ENCODE measurements around the gene CDC37. TPM values are rescaled to one million over a fixed set of nuclear protein-coding genes. Genes with fewer than 3 reads are reported as not detected.
"Not testable (repeated sequence)": the region's sequence is repeated elsewhere in the genome, so short reads cannot be mapped to it uniquely, and the experiment has no call there.

CDC37 gene
- total RNA-seq, 4 donors from 2014 or later, result 133 to 189 (median 163) TPM

DNA sequence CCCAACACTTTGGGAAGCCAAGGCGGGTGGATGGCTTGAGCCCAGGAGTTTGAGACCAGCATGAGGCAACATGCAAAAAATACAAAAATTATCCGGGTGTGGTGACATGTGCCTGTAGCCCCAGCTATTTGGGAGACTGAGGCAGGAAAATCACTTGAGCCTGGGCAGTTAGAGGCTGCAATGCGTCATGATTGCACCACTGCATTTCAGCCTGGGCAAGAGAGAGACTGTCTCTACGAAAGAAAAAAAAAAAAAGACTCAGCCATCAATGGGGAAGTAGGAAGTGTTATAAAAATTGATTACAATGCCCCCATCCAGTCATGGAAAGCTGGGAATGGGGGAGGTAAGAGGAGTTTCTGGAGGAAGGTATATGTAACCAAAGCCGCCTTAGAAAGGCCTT lies 28.4 kb downstream of the CDC37 start:
- H3K4me3 ChIP-seq, result no peak overlapping the region
- no peaks in the 10 kb centered on the region for H3K27me3 ChIP-seq
- H3K4me1 ChIP-seq, result peaks cover 6 to 10% of the 10 kb centered on the region in 2 donors
- DNase-seq (no peak), ATAC-seq (no peak)
- no peaks in the 10 kb centered on the region for H3K9me3 ChIP-seq
- H3K27ac ChIP-seq, result no peak overlapping the region
- in situ Hi-C loops (cut with MboI; ENCODE audit: low sequenced_read_pairs in 4 of 4), result loop anchor here in 3 of 4 donors (25.0 kb wide), 1 partner anchor 438 kb away; the partner anchor contains the start of gene OLFM2 (in 3 of the 3)
- H3K36me3 ChIP-seq, result peaks cover 0 to 20% of the 10 kb centered on the region in 2 donors
- TF ChIP-seq, protein P1, sequence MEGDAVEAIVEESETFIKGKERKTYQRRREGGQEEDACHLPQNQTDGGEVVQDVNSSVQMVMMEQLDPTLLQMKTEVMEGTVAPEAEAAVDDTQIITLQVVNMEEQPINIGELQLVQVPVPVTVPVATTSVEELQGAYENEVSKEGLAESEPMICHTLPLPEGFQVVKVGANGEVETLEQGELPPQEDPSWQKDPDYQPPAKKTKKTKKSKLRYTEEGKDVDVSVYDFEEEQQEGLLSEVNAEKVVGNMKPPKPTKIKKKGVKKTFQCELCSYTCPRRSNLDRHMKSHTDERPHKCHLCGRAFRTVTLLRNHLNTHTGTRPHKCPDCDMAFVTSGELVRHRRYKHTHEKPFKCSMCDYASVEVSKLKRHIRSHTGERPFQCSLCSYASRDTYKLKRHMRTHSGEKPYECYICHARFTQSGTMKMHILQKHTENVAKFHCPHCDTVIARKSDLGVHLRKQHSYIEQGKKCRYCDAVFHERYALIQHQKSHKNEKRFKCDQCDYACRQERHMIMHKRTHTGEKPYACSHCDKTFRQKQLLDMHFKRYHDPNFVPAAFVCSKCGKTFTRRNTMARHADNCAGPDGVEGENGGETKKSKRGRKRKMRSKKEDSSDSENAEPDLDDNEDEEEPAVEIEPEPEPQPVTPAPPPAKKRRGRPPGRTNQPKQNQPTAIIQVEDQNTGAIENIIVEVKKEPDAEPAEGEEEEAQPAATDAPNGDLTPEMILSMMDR (IDR thresholded peaks at IDR 0.05 in 4 of 5, conservative IDR thresholded peaks at IDR 0.05 in 1 of 5), result no peak
- TF ChIP-seq POLR2A (IDR thresholded peaks at IDR 0.05), result no peak
- intact Hi-C loops (cut with DNase I; ENCODE audit: low total_unique reads), result no loop called here

DNA sequence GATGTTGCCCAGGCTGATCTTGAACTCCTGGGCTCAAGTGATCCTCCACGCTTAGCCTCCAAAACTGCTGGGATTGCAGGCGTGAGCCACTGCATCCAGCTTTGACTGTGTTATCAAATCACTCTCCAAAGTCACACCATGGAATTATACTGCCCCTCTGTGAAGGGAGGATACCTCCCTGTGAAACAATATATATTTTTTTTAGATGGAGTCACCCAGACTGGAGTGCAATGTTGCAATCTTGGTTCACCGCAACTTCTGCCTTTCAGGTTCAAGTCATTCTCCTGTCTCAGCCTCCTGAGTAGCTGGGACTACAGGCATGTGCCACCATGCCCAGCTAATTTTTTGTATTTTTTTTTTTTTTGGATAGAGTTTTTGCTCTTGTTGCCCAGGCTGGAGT lies 30.7 kb downstream of the CDC37 start:
- DNase-seq (no peak), ATAC-seq (no peak)
- H3K4me1 ChIP-seq, result no peaks in the 10 kb centered on the region
- in situ Hi-C loops (cut with MboI; ENCODE audit: low sequenced_read_pairs in 4 of 4) (no loop called here), intact Hi-C loops (cut with DNase I; ENCODE audit: low total_unique reads) (no loop called here)
- peaks cover 0 to 26% of the 10 kb centered on the region in 2 donors for H3K36me3 ChIP-seq
- H3K27ac ChIP-seq, result no peak overlapping the region
- no peaks in the 10 kb centered on the region for H3K27me3 ChIP-seq
- H3K4me3 ChIP-seq, result no peak overlapping the region
- H3K9me3 ChIP-seq, result no peaks in the 10 kb centered on the region
- TF ChIP-seq, protein P1 (IDR thresholded peaks at IDR 0.05 in 4 of 5, conservative IDR thresholded peaks at IDR 0.05 in 1 of 5), result no peak
- TF ChIP-seq POLR2A (IDR thresholded peaks at IDR 0.05), result no peak

DNA sequence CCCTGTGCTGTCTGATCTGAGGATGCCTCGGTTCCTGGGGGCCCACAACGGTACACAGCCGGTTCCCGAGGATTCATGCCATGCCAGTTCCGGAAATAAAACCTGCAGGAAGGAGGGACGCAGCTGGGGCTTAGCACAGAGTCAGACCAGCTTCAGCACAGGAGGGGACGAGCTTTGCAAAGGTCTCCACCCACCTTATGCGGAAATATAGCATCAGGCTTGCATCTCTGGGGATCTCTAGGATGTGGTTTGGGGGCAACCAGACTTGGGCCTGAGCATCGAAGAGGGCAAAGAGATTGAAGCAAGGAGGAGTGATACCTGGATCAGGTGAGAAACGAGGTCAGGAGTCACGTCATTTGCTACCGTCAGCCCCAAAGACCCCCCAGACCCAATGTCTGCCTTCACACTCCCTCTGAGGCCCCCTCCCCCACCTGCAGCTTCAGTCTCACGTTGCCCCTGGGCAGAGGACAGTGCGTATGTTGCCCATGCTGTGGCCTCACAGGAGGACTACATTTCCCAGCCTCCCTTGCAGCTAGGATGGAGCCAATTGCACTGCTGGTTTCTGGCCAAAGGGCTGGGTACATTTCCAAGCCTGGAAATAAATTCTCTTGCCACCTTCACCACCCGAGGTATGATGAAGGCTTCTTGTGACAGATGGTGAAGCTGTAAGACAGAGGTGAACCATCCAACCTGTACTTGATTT lies 35.1 kb downstream of the CDC37 start:
- TF ChIP-seq POLR2A (IDR thresholded peaks at IDR 0.05), result no peak
- TF ChIP-seq, protein P1 (IDR thresholded peaks at IDR 0.05 in 4 of 5, conservative IDR thresholded peaks at IDR 0.05 in 1 of 5), result no peak
- H3K36me3 ChIP-seq, result peaks cover 0 to 51% of the 10 kb centered on the region in 2 donors
- in situ Hi-C loops (cut with MboI; ENCODE audit: low sequenced_read_pairs in 4 of 4) (no loop called here), intact Hi-C loops (cut with DNase I; ENCODE audit: low total_unique reads) (no loop called here)
- DNase-seq, result no peak
- H3K27me3 ChIP-seq, result no peaks in the 10 kb centered on the region
- no peaks in the 10 kb centered on the region for H3K9me3 ChIP-seq
- ATAC-seq, result no peak
- H3K4me1 ChIP-seq, result no peaks in the 10 kb centered on the region
- H3K4me3 ChIP-seq, result no peak overlapping the region
- no peak overlapping the region for H3K27ac ChIP-seq

DNA sequence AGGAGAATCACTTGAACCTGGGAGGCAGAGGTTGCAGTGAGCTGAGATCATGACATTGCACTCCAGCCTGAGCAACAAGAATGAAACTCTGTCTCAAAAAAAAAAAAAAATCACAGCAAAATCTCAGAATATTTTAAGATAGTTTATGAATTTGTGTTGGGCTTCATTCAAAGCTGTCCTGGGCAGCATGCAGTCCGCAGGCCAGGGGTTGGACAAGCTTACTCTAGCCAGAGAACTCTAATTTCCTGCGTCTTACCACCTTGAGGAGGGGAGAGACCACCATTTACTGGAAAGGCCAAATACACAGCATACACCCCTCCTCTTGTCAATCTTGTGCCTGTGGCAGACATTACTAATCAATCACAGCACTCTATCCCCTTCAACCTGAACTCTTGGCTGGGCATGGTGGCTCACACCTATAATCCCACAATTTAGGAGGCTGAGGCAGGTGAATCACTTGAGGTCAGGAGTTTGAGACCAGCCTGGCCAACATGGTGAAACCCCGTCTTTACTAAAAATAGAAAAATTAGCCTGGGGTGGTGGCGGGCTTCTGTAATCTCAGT lies 36.3 kb downstream of the CDC37 start:
- DNase-seq; H3K27me3 ChIP-seq; ATAC-seq; H3K27ac ChIP-seq; in situ Hi-C loops (cut with MboI; ENCODE audit: low sequenced_read_pairs in 4 of 4); intact Hi-C loops (cut with DNase I; ENCODE audit: low total_unique reads); H3K4me3 ChIP-seq; H3K4me1 ChIP-seq; H3K9me3 ChIP-seq: not testable (repeated sequence)
- peaks cover 0 to 62% of the 10 kb centered on the region in 2 donors for H3K36me3 ChIP-seq

DNA sequence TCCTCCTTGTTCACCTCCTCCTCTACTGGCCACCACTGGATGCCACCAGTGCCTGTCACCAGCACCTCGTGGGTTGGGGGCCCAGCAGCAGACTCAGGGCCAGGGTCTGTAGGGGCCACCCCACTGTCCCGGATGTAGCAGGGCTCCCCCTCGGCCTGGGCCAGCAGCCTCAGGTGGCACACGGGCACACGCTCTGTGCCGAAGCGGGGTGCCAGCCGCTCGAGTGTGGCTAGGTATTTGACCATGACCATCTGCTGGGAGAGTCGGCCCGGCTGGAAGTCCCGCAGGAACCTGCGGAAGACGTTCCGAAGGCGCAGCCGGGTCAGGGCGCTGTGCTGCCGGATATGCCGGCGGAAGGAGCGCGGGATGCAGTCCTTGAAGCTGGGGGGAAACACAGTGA lies 37.8 kb downstream of the CDC37 start:
- H3K9me3 ChIP-seq, result no peaks in the 10 kb centered on the region
- TF ChIP-seq, protein P1 (IDR thresholded peaks at IDR 0.05 in 4 of 5, conservative IDR thresholded peaks at IDR 0.05 in 1 of 5), result no peak
- TF ChIP-seq POLR2A (IDR thresholded peaks at IDR 0.05), result no peak
- no peak overlapping the region for H3K4me3 ChIP-seq
- no peak for ATAC-seq
- in situ Hi-C loops (cut with MboI; ENCODE audit: low sequenced_read_pairs in 4 of 4), result no loop called here
- no peaks in the 10 kb centered on the region for H3K4me1 ChIP-seq
- intact Hi-C loops (cut with DNase I; ENCODE audit: low total_unique reads), result no loop called here
- no peak overlapping the region for H3K27ac ChIP-seq
- peaks cover 0 to 76% of the 10 kb centered on the region in 2 donors for H3K36me3 ChIP-seq
- H3K27me3 ChIP-seq, result no peaks in the 10 kb centered on the region
- DNase-seq, result no peak
